Uterus (tissue), 2 donors: ENCODE data around the gene PSMD2.

Source experiments
- CTCF ChIP-seq, 4 experiments: fragments of 200-600 bp in 2 of 4; fragments of 450-650 bp in 2 of 4; sonication (generic) in 2 of 4; IDR thresholded peaks; one replicate each; pipeline ENCODE4 v1.5.1; 2016 to 2019; ENCODE audit warnings: antibody characterized with exemption in 4 of 4, mild to moderate bottlenecking in 2 of 4, moderate library complexity in 1 of 4
- POLR2A ChIP-seq, 2 donors: fragments of 450-650 bp; IDR thresholded peaks; one replicate each; pipeline ENCODE4 v1.6.1; 2016; ENCODE audit warnings: antibody characterized with exemption in 2 of 2, mild to moderate bottlenecking in 1 of 2, moderate library complexity in 1 of 2

GRCh38 chr3:184261270-184261853 lies 37.7 kb upstream of the PSMD2 start, which contains the start of gene CAMK2N2:
- TF ChIP-seq CTCF (IDR thresholded peaks at IDR 0.05) (no peak), POLR2A (IDR thresholded peaks at IDR 0.05) (no peak)
